Transverse colon (tissue), 3 donors: ENCODE measurements around the gene HSD17B7.
"Not testable (repeated sequence)": the region's sequence is repeated elsewhere in the genome, so short reads cannot be mapped to it uniquely, and the experiment has no call there.

Source experiments
- CTCF ChIP-seq, 5 experiments: fragments of 200-600 bp in 3 of 5; fragments of 450-650 bp in 2 of 5; sonication (generic) in 3 of 5; IDR thresholded peaks; 1 replicate in 2 of 5; 2 replicates in 3 of 5; pipeline ENCODE4 v1.5.1; 2016 to 2017; ENCODE audit warnings: antibody characterized with exemption in 5 of 5, inconsistent platforms in 3 of 5, mild to moderate bottlenecking in 2 of 5, moderate library complexity in 1 of 5
- POLR2A ChIP-seq: fragments of 450-650 bp; IDR thresholded peaks from one replicate; pipeline ENCODE4 v1.6.1; 2016; ENCODE audit warnings: antibody characterized with exemption, mild to moderate bottlenecking, moderate library complexity

DNA sequence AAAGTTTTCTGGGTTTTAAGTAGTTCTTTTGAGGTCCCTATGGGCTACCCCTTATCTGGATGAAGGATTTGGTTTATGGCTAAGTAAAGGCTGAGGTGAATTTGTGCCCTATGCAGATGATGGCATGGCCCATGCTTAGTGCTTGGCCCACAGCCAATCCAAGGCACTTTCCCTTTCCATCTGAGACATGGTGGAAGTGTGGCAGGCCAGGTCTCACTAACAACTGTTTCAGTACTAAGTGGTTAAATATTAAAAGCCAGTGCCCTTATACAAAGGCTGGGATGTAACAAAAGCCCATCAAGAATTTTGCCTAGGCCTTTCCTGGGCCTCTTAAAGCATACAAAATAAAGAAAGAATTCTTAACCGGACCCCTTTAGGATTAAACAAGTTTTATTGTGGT is 1.7 kb upstream of the HSD17B7 start:
- TF ChIP-seq CTCF (IDR thresholded peaks at IDR 0.05); POLR2A: not testable (repeated sequence)
